Vagina (tissue), 2 donors: ENCODE measurements around the gene TFF1. TPM values are rescaled to one million over a fixed set of nuclear protein-coding genes. Genes with fewer than 3 reads are reported as not detected.

ENCODE experiments used
- DNase-seq, 2 donors: peaks; one replicate each; pipeline ENCODE4 v3.0.0-alpha.2; 2017; ENCODE audit errors: extremely low spot score in 2 of 2
- H3K27ac ChIP-seq: fragments of 200-600 bp; sonication (generic); one replicate; pipeline ENCODE4 v1.5.1; 2019
- H3K27me3 ChIP-seq: fragments of 200-600 bp; sonication (generic); one replicate; pipeline ENCODE4 v1.5.1; 2019
- H3K36me3 ChIP-seq, 2 donors: fragments of 200-600 bp; sonication (generic); one replicate each; pipeline ENCODE4 v1.5.1; 2017 to 2019
- H3K4me1 ChIP-seq: fragments of 200-600 bp; sonication (generic); one replicate; pipeline ENCODE4 v1.5.1; 2019
- H3K4me3 ChIP-seq, 2 donors: fragments of 200-600 bp; sonication (generic); 1 replicate in 1 of 2; 2 replicates in 1 of 2; pipeline ENCODE4 v1.5.1; 2016 to 2019
- H3K9me3 ChIP-seq: fragments of 200-600 bp; sonication (generic); one replicate; pipeline ENCODE4 v1.5.1; 2019
- POLR2A ChIP-seq, 2 donors: fragments of 450-650 bp; IDR thresholded peaks; one replicate each; pipeline ENCODE4 v1.6.1; 2017; ENCODE audit warnings: antibody characterized with exemption in 2 of 2, mild to moderate bottlenecking in 2 of 2, moderate library complexity in 2 of 2
- POLR2AphosphoS5 ChIP-seq, 2 donors: sonication (generic); formaldehyde crosslinking; IDR thresholded peaks; one replicate each; pipeline ENCODE4 v1.9.0; 2017; ENCODE audit warnings: antibody characterized with exemption in 2 of 2, mild to moderate bottlenecking in 2 of 2, low read depth in 1 of 2; ENCODE audit not compliant: insufficient read depth in 1 of 2
- intact Hi-C: fragments of 100-400 bp; cut with DNase I; formaldehyde crosslinking; loops from one replicate; pipeline ENCODE4 v1.15.1; 2023
- total RNA-seq: library from RNA; depleted of rRNA; stranded (reverse); fragments of >200 nt; gene quantifications from one replicate; pipeline ENCODE4 v1.2.3, GENCODE V29; 2016
- TF ChIP-seq, protein P1 (sequence below), 3 experiments: fragments of 450-650 bp in 2 of 3; fragments of 200-600 bp in 1 of 3; sonication (generic) in 1 of 3; IDR thresholded peaks; one replicate each; pipeline ENCODE4 v1.5.1; 2017 to 2019; ENCODE audit warnings: antibody characterized with exemption in 3 of 3, mild to moderate bottlenecking in 2 of 3, moderate library complexity in 2 of 3

TFF1 gene
- total RNA-seq, 1 donor from 2014 or later = not detected

DNA sequence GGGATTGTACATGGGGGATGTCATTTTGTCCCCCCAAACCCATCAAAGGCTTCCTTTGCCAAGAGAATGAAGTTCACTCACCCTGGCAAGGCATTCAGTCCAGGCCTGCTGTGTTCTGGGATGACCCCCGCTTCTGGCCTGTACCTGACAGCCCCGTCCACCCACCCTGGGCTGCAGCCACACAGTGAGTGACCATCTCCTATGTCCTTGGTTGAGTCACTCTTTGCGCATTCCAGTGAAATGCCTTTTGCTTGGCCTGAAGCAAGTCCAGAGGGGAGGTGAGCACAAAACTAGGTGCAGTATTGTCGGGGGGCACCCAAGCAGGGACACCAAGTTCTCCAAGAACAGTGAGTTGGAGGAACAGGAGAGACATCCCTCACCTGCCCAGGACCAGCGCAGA, 19.3 kb upstream of the TFF1 start:
- no peak for DNase-seq
- H3K27ac ChIP-seq = no peak overlapping the region
- no peaks in the 10 kb centered on the region for H3K9me3 ChIP-seq
- no peaks in the 10 kb centered on the region for H3K36me3 ChIP-seq
- H3K27me3 ChIP-seq = no peaks in the 10 kb centered on the region
- H3K4me3 ChIP-seq = no peak overlapping the region
- H3K4me1 ChIP-seq = no peaks in the 10 kb centered on the region
- intact Hi-C loops = no loop called here
- TF ChIP-seq POLR2A (IDR thresholded peaks at IDR 0.05) (no peak), POLR2AphosphoS5 (IDR thresholded peaks at IDR 0.05; ENCODE audit: insufficient read depth in 1 of 2, low read depth in 1 of 2) (no peak)
- TF ChIP-seq, protein P1, sequence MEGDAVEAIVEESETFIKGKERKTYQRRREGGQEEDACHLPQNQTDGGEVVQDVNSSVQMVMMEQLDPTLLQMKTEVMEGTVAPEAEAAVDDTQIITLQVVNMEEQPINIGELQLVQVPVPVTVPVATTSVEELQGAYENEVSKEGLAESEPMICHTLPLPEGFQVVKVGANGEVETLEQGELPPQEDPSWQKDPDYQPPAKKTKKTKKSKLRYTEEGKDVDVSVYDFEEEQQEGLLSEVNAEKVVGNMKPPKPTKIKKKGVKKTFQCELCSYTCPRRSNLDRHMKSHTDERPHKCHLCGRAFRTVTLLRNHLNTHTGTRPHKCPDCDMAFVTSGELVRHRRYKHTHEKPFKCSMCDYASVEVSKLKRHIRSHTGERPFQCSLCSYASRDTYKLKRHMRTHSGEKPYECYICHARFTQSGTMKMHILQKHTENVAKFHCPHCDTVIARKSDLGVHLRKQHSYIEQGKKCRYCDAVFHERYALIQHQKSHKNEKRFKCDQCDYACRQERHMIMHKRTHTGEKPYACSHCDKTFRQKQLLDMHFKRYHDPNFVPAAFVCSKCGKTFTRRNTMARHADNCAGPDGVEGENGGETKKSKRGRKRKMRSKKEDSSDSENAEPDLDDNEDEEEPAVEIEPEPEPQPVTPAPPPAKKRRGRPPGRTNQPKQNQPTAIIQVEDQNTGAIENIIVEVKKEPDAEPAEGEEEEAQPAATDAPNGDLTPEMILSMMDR (IDR thresholded peaks at IDR 0.05) = no peak

GRCh38 chr21:42384989-42385388, 18.7 kb upstream of the TFF1 start:
- Histone ChIP-seq H3K36me3 (no peaks in the 10 kb centered on the region), H3K4me3 (no peak overlapping the region), H3K27ac (no peak overlapping the region), H3K27me3 (no peaks in the 10 kb centered on the region), H3K4me1 (no peaks in the 10 kb centered on the region), H3K9me3 (no peaks in the 10 kb centered on the region)
- TF ChIP-seq POLR2A (IDR thresholded peaks at IDR 0.05) (no peak), POLR2AphosphoS5 (IDR thresholded peaks at IDR 0.05; ENCODE audit: insufficient read depth in 1 of 2, low read depth in 1 of 2) (no peak)
- TF ChIP-seq, protein P1 (IDR thresholded peaks at IDR 0.05) = no peak
- no peak for DNase-seq
- intact Hi-C loops = no loop called here

- H3K27me3 ChIP-seq = no peaks in the 10 kb centered on the region
- intact Hi-C loops = no loop called here
- H3K4me1 ChIP-seq = no peaks in the 10 kb centered on the region
- H3K27ac ChIP-seq = no peak overlapping the region
- H3K9me3 ChIP-seq = no peaks in the 10 kb centered on the region
- DNase-seq = no peak
- no peak for TF ChIP-seq POLR2A (IDR thresholded peaks at IDR 0.05)
- TF ChIP-seq, protein P1 (IDR thresholded peaks at IDR 0.05) = no peak
- TF ChIP-seq POLR2AphosphoS5 (IDR thresholded peaks at IDR 0.05; ENCODE audit: insufficient read depth in 1 of 2, low read depth in 1 of 2) = no peak
- H3K36me3 ChIP-seq = no peaks in the 10 kb centered on the region
- H3K4me3 ChIP-seq = no peak overlapping the region
Observed at GRCh38 chr21:42384156-42384945, 18.0 kb upstream of the TFF1 start.

DNA sequence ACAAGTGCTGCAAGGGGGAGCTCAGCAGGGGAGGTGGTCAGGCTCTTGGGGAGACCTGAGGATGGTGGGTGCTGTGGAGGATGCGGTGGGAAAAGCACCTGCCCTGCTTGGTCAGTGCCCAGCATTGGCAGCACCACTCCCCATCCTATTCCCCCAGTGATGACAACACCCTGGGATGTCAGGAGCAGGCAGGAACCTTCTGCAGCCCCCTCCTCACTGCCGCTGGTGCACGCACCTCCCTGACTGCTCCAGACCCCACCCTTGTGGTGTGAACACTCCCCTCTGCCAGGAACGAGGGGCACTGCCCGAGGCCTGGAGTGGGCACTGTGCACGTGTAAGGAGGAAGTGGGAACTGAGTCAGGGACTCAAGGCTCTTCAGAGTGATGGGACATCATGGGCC, 17.0 kb upstream of the TFF1 start:
- Histone ChIP-seq H3K27ac (no peak overlapping the region), H3K27me3 (no peaks in the 10 kb centered on the region), H3K4me3 (no peak overlapping the region), H3K4me1 (no peaks in the 10 kb centered on the region), H3K9me3 (no peaks in the 10 kb centered on the region), H3K36me3 (no peaks in the 10 kb centered on the region)
- TF ChIP-seq POLR2A (IDR thresholded peaks at IDR 0.05) = no peak
- TF ChIP-seq, protein P1 (IDR thresholded peaks at IDR 0.05) = no peak
- TF ChIP-seq POLR2AphosphoS5 (IDR thresholded peaks at IDR 0.05; ENCODE audit: insufficient read depth in 1 of 2, low read depth in 1 of 2) = no peak
- DNase-seq = no peak
- intact Hi-C loops = no loop called here

DNA sequence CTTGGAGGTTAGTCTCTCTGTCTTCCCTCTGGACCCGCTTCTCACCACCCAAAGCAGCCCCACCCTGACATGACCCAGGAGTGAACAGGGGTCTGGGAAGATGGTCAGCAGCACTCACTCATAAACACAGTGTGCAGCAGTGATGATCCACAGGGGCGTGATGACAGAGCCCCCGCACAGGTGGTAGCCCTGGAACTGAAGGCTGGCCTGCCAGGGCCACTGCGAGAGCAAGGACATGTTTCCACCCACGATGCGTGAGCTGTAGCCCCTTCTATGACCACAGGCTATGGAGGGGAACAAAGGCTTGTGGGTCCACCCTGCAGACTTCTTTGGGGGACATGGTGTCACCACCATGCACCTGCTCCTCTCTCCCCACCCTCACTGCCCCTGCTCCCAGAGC, 16.6 kb upstream of the TFF1 start:
- H3K27me3 ChIP-seq = no peaks in the 10 kb centered on the region
- H3K36me3 ChIP-seq = no peaks in the 10 kb centered on the region
- no peak for DNase-seq
- intact Hi-C loops = no loop called here
- no peak overlapping the region for H3K4me3 ChIP-seq
- no peaks in the 10 kb centered on the region for H3K4me1 ChIP-seq
- no peak overlapping the region for H3K27ac ChIP-seq
- TF ChIP-seq, protein P1 (IDR thresholded peaks at IDR 0.05) = no peak
- TF ChIP-seq POLR2AphosphoS5 (IDR thresholded peaks at IDR 0.05; ENCODE audit: insufficient read depth in 1 of 2, low read depth in 1 of 2) = no peak
- TF ChIP-seq POLR2A (IDR thresholded peaks at IDR 0.05) = no peak
- no peaks in the 10 kb centered on the region for H3K9me3 ChIP-seq
